Keratinocyte (primary cell): ENCODE results near the gene FNDC3B.

Experiments used
- CTCF ChIP-seq, 3 experiments: IDR thresholded peaks in 1 of 3; conservative IDR thresholded peaks in 1 of 3; optimal IDR thresholded peaks in 1 of 3; 2 replicates in 2 of 3; 3 replicates in 1 of 3; pipeline versions ENCODE3 to v1.5.1; 2011; ENCODE audit warnings: low read length in 3 of 3, mild to moderate bottlenecking in 3 of 3, moderate library complexity in 2 of 3, control low read depth in 1 of 3, inconsistent platforms in 1 of 3; ENCODE audit not compliant: insufficient read depth in 2 of 3; ENCODE audit errors: extremely low read depth in 1 of 3
- EZH2 ChIP-seq: IDR thresholded peaks from one replicate; pipeline ENCODE4 v1.6.1; 2012; ENCODE audit warnings: inconsistent platforms, mild to moderate bottlenecking, low read length, moderate library complexity

GRCh38 chr3:172113710-172114109 is 74.3 kb downstream of the FNDC3B start:
- no peak for TF ChIP-seq EZH2
- no peak for TF ChIP-seq CTCF (optimal IDR thresholded peaks at IDR 0.05 in 1 of 3, IDR thresholded peaks at IDR 0.05 in 1 of 3, conservative IDR thresholded peaks at IDR 0.05 in 1 of 3; ENCODE audit: extremely low read depth in 1 of 3, insufficient read depth in 2 of 3, low read length in 3 of 3)
